ENCODE data around the gene HPCAL4. TPM values are rescaled to one million over a fixed set of nuclear protein-coding genes. Genes with fewer than 3 reads are reported as not detected.

HPCAL4 gene
- total and polyA plus RNA-seq, 2 experiments from 2014 or later = 0.08 to 1.2 TPM

- TF ChIP-seq ZNF462 (CRISPR knock-in tag; IDR thresholded peaks at IDR 0.05) = no peak
Measured at GRCh38 chr1:39668894-39669293, 22.3 kb downstream of the HPCAL4 start (continued).

GRCh38 chr1:39668111-39668510, 23.1 kb downstream of the HPCAL4 start:
- H3K36me3 Mint-ChIP-seq (ENCODE audit: low read depth) = no peaks in the 10 kb centered on the region
- no peak overlapping the region for H3K4me3 Mint-ChIP-seq
- Histone ChIP-seq H3K9me2 (ENCODE audit: insufficient read depth) (no peaks in the 10 kb centered on the region), H3K79me2 (replicated peaks; ENCODE audit: insufficient read depth) (no peaks in the 10 kb centered on the region), H3K36me3 (ENCODE audit: insufficient read depth) (no peaks in the 10 kb centered on the region), H3K4me1 (ENCODE audit: insufficient read depth) (peaks cover 5% of the 10 kb centered on the region; the same call in 1 of the 2 replicates), H4K20me1 (replicated peaks; ENCODE audit: insufficient read depth) (peaks cover 8% of the 10 kb centered on the region; the same call in 1 of the 2 replicates), H3K27me3 (ENCODE audit: insufficient read depth) (peaks cover 94% of the 10 kb centered on the region), H2AFZ (no peak overlapping the region), H3K4me2 (no peak overlapping the region), H3K4me3 (no peak overlapping the region), H3K27ac (ENCODE audit: low read depth) (no peak overlapping the region), H3F3A (replicated peaks; ENCODE audit: low read depth) (no peaks in the 10 kb centered on the region)
- DNase-seq (ENCODE audit: low spot score) = no peak
- peaks cover 83% of the 10 kb centered on the region for H3K27me3 Mint-ChIP-seq (ENCODE audit: insufficient read depth, low read depth, poor library complexity)
- no peak for TF ChIP-seq ZNF331 (CRISPR knock-in tag; IDR thresholded peaks at IDR 0.05; ENCODE audit: low read depth)
- no peak for TF ChIP-seq STAT1 (IDR thresholded peaks at IDR 0.05; ENCODE audit: unreplicated experiment)
- no peak for TF ChIP-seq REST (IDR thresholded peaks at IDR 0.05; ENCODE audit: unreplicated experiment)
- no peak for TF ChIP-seq POLR2AphosphoS5 (IDR thresholded peaks at IDR 0.05; ENCODE audit: low read depth)
- no peak for TF ChIP-seq CREB1 (CRISPR knock-in tag; IDR thresholded peaks at IDR 0.05; ENCODE audit: low read depth)
- no peak for TF ChIP-seq EZH2 (IDR thresholded peaks at IDR 0.05; ENCODE audit: low read depth, unreplicated experiment)
- no peak for TF ChIP-seq ETS1 (IDR thresholded peaks at IDR 0.05)
- TF ChIP-seq EZH2phosphoT487 (IDR thresholded peaks at IDR 0.05; ENCODE audit: unreplicated experiment) = no peak
- no peak for TF ChIP-seq JUNB (IDR thresholded peaks at IDR 0.05; ENCODE audit: unreplicated experiment)
- TF ChIP-seq CTCF (conservative IDR thresholded peaks at IDR 0.05; ENCODE audit: low read depth in 2 of 2) = no peak
- H3K27ac Mint-ChIP-seq = no peak overlapping the region
- no peaks in the 10 kb centered on the region for H3K9me3 Mint-ChIP-seq
- peaks cover 9% of the 10 kb centered on the region for H3K4me1 Mint-ChIP-seq
- ATAC-seq = no peak

All from GM23338 (cell line).